Mesothelial cell of epicardium (in vitro differentiated cells): ENCODE results near the gene CUX1. TPM values are rescaled to one million over a fixed set of nuclear protein-coding genes. Genes with fewer than 3 reads are reported as not detected.

Source experiments
- DNase-seq, 2 experiments: peaks; one replicate each; pipeline ENCODE4 v3.0.0; 2021; ENCODE audit warnings: low spot score in 2 of 2; ENCODE audit not compliant: unreplicated experiment in 2 of 2
- H3K27ac Mint-ChIP-seq: 2 replicates; pipeline ENCODE4 v1.8.0; 2021; ENCODE audit warnings: mixed read lengths
- H3K27me3 Mint-ChIP-seq: 2 replicates; pipeline ENCODE4 v1.8.0; 2021; ENCODE audit warnings: low read depth, mixed read lengths
- H3K36me3 Mint-ChIP-seq: 2 replicates; pipeline ENCODE4 v1.8.0; 2021; ENCODE audit warnings: mixed read lengths
- H3K4me1 Mint-ChIP-seq: 2 replicates; pipeline ENCODE4 v1.8.0; 2021; ENCODE audit warnings: mixed read lengths
- H3K4me3 Mint-ChIP-seq: 2 replicates; pipeline ENCODE4 v1.8.0; 2021; ENCODE audit warnings: mild to moderate bottlenecking, moderate library complexity, mixed read lengths
- H3K9me3 Mint-ChIP-seq: 2 replicates; pipeline ENCODE4 v1.8.0; 2021; ENCODE audit warnings: mixed read lengths
- CTCF ChIP-seq: fragments of 200-600 bp; sonication (generic); IDR thresholded peaks from one replicate; pipeline ENCODE4 v1.5.0; 2021; ENCODE audit warnings: antibody characterized with exemption; ENCODE audit not compliant: unreplicated experiment
- total RNA-seq: library from RNA; stranded (reverse); gene quantifications from 3 replicates; pipeline ENCODE4 v1.2.1, GENCODE V29; 2021

Gene CUX1
- total RNA-seq, 1 donor from 2014 or later, result 158 TPM

- no peak overlapping the region for H3K4me3 Mint-ChIP-seq
- no peaks in the 10 kb centered on the region for H3K9me3 Mint-ChIP-seq
- peaks cover 5% of the 10 kb centered on the region for H3K27me3 Mint-ChIP-seq
- H3K27ac Mint-ChIP-seq, result peak overlapping the region; percentile 77
- no peak for DNase-seq
- TF ChIP-seq CTCF, result no peak
- H3K36me3 Mint-ChIP-seq, result peaks cover 7% of the 10 kb centered on the region
- H3K4me1 Mint-ChIP-seq, result peaks cover 26% of the 10 kb centered on the region
Observed at GRCh38 chr7:102044641-102044983, 227.2 kb downstream of the CUX1 start.

- peaks cover 26% of the 10 kb centered on the region for H3K4me1 Mint-ChIP-seq
- H3K36me3 Mint-ChIP-seq, result peaks cover 7% of the 10 kb centered on the region
- peak overlapping the region; percentile 77 for H3K27ac Mint-ChIP-seq
- H3K27me3 Mint-ChIP-seq, result peaks cover 5% of the 10 kb centered on the region
- peak overlapping the region; percentile 29 for H3K4me3 Mint-ChIP-seq
- no peak for TF ChIP-seq CTCF
- no peaks in the 10 kb centered on the region for H3K9me3 Mint-ChIP-seq
- DNase-seq, result peak; percentile 50 to 79
Observed at GRCh38 chr7:102044984-102045673, 227.7 kb downstream of the CUX1 start.

- H3K4me3 Mint-ChIP-seq, result peak overlapping the region; percentile 29
- TF ChIP-seq CTCF, result no peak
- peaks cover 5% of the 10 kb centered on the region for H3K27me3 Mint-ChIP-seq
- peaks cover 26% of the 10 kb centered on the region for H3K4me1 Mint-ChIP-seq
- peaks cover 7% of the 10 kb centered on the region for H3K36me3 Mint-ChIP-seq
- H3K27ac Mint-ChIP-seq, result peak overlapping the region; percentile 77
- DNase-seq, result no peak
- H3K9me3 Mint-ChIP-seq, result no peaks in the 10 kb centered on the region
Observed at GRCh38 chr7:102045681-102046372, 228.4 kb downstream of the CUX1 start.

- Mint-ChIP-seq H3K27ac (no peak overlapping the region), H3K4me1 (peaks cover 26% of the 10 kb centered on the region), H3K36me3 (peaks cover 7% of the 10 kb centered on the region), H3K4me3 (no peak overlapping the region), H3K27me3 (peaks cover 5% of the 10 kb centered on the region), H3K9me3 (no peaks in the 10 kb centered on the region)
- no peak for DNase-seq
- TF ChIP-seq CTCF, result no peak
Observed at GRCh38 chr7:102046373-102047117, 229.1 kb downstream of the CUX1 start.

- H3K27me3 Mint-ChIP-seq, result peaks cover 5% of the 10 kb centered on the region
- no peak for DNase-seq
- H3K27ac Mint-ChIP-seq, result no peak overlapping the region
- H3K4me3 Mint-ChIP-seq, result no peak overlapping the region
- TF ChIP-seq CTCF, result no peak
- H3K9me3 Mint-ChIP-seq, result peaks cover under 1% of the 10 kb centered on the region
- H3K4me1 Mint-ChIP-seq, result peaks cover 26% of the 10 kb centered on the region
- H3K36me3 Mint-ChIP-seq, result peaks cover 8% of the 10 kb centered on the region
Observed at GRCh38 chr7:102047167-102047566, 229.7 kb downstream of the CUX1 start.
